ENCODE measurements around the gene CAPZA2. TPM values are rescaled to one million over a fixed set of nuclear protein-coding genes. Genes with fewer than 3 reads are reported as not detected.

CAPZA2 gene
- total and polyA plus RNA-seq, 2 experiments from 2014 or later: 49.1 to 106 TPM

- H3K9me3 Mint-ChIP-seq: no peaks in the 10 kb centered on the region
- Histone ChIP-seq H4K20me1 (replicated peaks; ENCODE audit: insufficient read depth) (peaks cover 24% of the 10 kb centered on the region), H3K9me2 (ENCODE audit: insufficient read depth) (no peaks in the 10 kb centered on the region), H3K4me3 (no peak overlapping the region), H3K27ac (ENCODE audit: low read depth) (0 out of 2 replicates have a peak overlapping the region, but pooled peaks have one; percentile 18), H3K27me3 (ENCODE audit: insufficient read depth) (no peaks in the 10 kb centered on the region), H3K79me2 (replicated peaks; ENCODE audit: insufficient read depth) (peaks cover 83% of the 10 kb centered on the region), H3F3A (replicated peaks; ENCODE audit: low read depth) (no peaks in the 10 kb centered on the region), H3K4me2 (no peak overlapping the region), H3K4me1 (ENCODE audit: insufficient read depth) (no peaks in the 10 kb centered on the region; the same call in 1 of the 2 replicates), H2AFZ (no peak overlapping the region), H3K36me3 (ENCODE audit: insufficient read depth) (peaks cover 9% of the 10 kb centered on the region; the same call in 1 of the 2 replicates)
- DNase-seq (ENCODE audit: low spot score) (no peak), ATAC-seq (no peak)
- H3K36me3 Mint-ChIP-seq (ENCODE audit: low read depth): peaks cover 31% of the 10 kb centered on the region
- no peak for TF ChIP-seq EZH2 (IDR thresholded peaks at IDR 0.05; ENCODE audit: low read depth, unreplicated experiment)
- no peak for TF ChIP-seq JUNB (IDR thresholded peaks at IDR 0.05; ENCODE audit: unreplicated experiment)
- no peak overlapping the region for H3K4me3 Mint-ChIP-seq
- peaks cover 19% of the 10 kb centered on the region; the same call in 2 of the 3 replicates for H3K4me1 Mint-ChIP-seq
- H3K27ac Mint-ChIP-seq: peak overlapping the region; percentile 14; the same call in 1 of the 2 replicates
- peaks cover 6% of the 10 kb centered on the region for H3K27me3 Mint-ChIP-seq (ENCODE audit: insufficient read depth, low read depth, poor library complexity)
These were observed 24.3 kb downstream of the CAPZA2 start for GRCh38 chr7:116886543-116887156.

GRCh38 chr7:116888895-116889294 is 26.5 kb downstream of the CAPZA2 start:
- H3K27me3 ChIP-seq (ENCODE audit: insufficient read depth): no peaks in the 10 kb centered on the region
- H3K9me3 Mint-ChIP-seq: no peaks in the 10 kb centered on the region
- H3K79me2 ChIP-seq (replicated peaks; ENCODE audit: insufficient read depth): peaks cover 71% of the 10 kb centered on the region
- H3K36me3 Mint-ChIP-seq (ENCODE audit: low read depth): peaks cover 51% of the 10 kb centered on the region
- no peak for TF ChIP-seq EZH2phosphoT487 (IDR thresholded peaks at IDR 0.05; ENCODE audit: unreplicated experiment)
- TF ChIP-seq, protein P1, sequence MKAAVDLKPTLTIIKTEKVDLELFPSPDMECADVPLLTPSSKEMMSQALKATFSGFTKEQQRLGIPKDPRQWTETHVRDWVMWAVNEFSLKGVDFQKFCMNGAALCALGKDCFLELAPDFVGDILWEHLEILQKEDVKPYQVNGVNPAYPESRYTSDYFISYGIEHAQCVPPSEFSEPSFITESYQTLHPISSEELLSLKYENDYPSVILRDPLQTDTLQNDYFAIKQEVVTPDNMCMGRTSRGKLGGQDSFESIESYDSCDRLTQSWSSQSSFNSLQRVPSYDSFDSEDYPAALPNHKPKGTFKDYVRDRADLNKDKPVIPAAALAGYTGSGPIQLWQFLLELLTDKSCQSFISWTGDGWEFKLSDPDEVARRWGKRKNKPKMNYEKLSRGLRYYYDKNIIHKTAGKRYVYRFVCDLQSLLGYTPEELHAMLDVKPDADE (IDR thresholded peaks at IDR 0.05): no peak
- TF ChIP-seq STAT1 (IDR thresholded peaks at IDR 0.05; ENCODE audit: unreplicated experiment): no peak
- TF ChIP-seq ZNF331 (CRISPR knock-in tag; IDR thresholded peaks at IDR 0.05; ENCODE audit: low read depth): no peak
- no peak for TF ChIP-seq EZH2 (IDR thresholded peaks at IDR 0.05; ENCODE audit: low read depth, unreplicated experiment)
- no peak for TF ChIP-seq JUNB (IDR thresholded peaks at IDR 0.05; ENCODE audit: unreplicated experiment)
- TF ChIP-seq, protein P2, sequence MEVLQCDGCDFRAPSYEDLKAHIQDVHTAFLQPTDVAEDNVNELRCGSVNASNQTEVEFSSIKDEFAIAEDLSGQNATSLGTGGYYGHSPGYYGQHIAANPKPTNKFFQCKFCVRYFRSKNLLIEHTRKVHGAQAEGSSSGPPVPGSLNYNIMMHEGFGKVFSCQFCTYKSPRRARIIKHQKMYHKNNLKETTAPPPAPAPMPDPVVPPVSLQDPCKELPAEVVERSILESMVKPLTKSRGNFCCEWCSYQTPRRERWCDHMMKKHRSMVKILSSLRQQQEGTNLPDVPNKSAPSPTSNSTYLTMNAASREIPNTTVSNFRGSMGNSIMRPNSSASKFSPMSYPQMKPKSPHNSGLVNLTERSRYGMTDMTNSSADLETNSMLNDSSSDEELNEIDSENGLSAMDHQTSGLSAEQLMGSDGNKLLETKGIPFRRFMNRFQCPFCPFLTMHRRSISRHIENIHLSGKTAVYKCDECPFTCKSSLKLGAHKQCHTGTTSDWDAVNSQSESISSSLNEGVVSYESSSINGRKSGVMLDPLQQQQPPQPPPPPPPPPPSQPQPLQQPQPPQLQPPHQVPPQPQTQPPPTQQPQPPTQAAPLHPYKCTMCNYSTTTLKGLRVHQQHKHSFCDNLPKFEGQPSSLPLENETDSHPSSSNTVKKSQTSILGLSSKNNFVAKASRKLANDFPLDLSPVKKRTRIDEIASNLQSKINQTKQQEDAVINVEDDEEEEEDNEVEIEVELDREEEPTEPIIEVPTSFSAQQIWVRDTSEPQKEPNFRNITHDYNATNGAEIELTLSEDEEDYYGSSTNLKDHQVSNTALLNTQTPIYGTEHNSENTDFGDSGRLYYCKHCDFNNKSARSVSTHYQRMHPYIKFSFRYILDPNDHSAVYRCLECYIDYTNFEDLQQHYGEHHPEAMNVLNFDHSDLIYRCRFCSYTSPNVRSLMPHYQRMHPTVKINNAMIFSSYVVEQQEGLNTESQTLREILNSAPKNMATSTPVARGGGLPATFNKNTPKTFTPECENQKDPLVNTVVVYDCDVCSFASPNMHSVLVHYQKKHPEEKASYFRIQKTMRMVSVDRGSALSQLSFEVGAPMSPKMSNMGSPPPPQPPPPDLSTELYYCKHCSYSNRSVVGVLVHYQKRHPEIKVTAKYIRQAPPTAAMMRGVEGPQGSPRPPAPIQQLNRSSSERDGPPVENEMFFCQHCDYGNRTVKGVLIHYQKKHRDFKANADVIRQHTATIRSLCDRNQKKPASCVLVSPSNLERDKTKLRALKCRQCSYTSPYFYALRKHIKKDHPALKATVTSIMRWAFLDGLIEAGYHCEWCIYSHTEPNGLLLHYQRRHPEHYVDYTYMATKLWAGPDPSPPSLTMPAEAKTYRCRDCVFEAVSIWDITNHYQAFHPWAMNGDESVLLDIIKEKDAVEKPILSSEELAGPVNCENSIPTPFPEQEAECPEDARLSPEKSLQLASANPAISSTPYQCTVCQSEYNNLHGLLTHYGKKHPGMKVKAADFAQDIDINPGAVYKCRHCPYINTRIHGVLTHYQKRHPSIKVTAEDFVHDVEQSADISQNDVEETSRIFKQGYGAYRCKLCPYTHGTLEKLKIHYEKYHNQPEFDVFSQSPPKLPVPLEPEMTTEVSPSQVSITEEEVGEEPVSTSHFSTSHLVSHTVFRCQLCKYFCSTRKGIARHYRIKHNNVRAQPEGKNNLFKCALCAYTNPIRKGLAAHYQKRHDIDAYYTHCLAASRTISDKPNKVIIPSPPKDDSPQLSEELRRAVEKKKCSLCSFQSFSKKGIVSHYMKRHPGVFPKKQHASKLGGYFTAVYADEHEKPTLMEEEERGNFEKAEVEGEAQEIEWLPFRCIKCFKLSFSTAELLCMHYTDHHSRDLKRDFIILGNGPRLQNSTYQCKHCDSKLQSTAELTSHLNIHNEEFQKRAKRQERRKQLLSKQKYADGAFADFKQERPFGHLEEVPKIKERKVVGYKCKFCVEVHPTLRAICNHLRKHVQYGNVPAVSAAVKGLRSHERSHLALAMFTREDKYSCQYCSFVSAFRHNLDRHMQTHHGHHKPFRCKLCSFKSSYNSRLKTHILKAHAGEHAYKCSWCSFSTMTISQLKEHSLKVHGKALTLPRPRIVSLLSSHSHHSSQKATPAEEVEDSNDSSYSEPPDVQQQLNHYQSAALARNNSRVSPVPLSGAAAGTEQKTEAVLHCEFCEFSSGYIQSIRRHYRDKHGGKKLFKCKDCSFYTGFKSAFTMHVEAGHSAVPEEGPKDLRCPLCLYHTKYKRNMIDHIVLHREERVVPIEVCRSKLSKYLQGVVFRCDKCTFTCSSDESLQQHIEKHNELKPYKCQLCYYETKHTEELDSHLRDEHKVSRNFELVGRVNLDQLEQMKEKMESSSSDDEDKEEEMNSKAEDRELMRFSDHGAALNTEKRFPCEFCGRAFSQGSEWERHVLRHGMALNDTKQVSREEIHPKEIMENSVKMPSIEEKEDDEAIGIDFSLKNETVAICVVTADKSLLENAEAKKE (CRISPR knock-in tag; IDR thresholded peaks at IDR 0.05): no peak
- no peaks in the 10 kb centered on the region for H3K9me2 ChIP-seq (ENCODE audit: insufficient read depth)
- H2AFZ ChIP-seq: no peak overlapping the region
- H3K27ac ChIP-seq (ENCODE audit: low read depth): no peak overlapping the region
- no peaks in the 10 kb centered on the region; the same call in 1 of the 2 replicates for H3K4me1 ChIP-seq (ENCODE audit: insufficient read depth)
- no peak overlapping the region for H3K27ac Mint-ChIP-seq
- H3K27me3 Mint-ChIP-seq (ENCODE audit: insufficient read depth, low read depth, poor library complexity): peaks cover 6% of the 10 kb centered on the region
- H3K36me3 ChIP-seq (ENCODE audit: insufficient read depth): peaks cover 9% of the 10 kb centered on the region; the same call in 1 of the 2 replicates
- H3K4me3 ChIP-seq: no peak overlapping the region
- DNase-seq (ENCODE audit: low spot score) (no peak), ATAC-seq (no peak)
- peaks cover 18% of the 10 kb centered on the region for H4K20me1 ChIP-seq (replicated peaks; ENCODE audit: insufficient read depth)
- H3K4me2 ChIP-seq: no peak overlapping the region
- H3F3A ChIP-seq (replicated peaks; ENCODE audit: low read depth): no peaks in the 10 kb centered on the region
- H3K4me1 Mint-ChIP-seq: peaks cover 16% of the 10 kb centered on the region; the same call in 2 of the 3 replicates
- no peak overlapping the region for H3K4me3 Mint-ChIP-seq

Data from GM23338 (cell line).